GM19035 (cell line): ENCODE results near the gene PSPH.
"Not testable (repeated sequence)": the region's sequence is repeated elsewhere in the genome, so short reads cannot be mapped to it uniquely, and the experiment has no call there.

Source experiments
- ATAC-seq: cut with Tn5 transposase; IDR thresholded peaks from one replicate; pipeline ENCODE4 v1.9.1; 2021; ENCODE audit not compliant: unreplicated experiment

The PSPH gene

DNA sequence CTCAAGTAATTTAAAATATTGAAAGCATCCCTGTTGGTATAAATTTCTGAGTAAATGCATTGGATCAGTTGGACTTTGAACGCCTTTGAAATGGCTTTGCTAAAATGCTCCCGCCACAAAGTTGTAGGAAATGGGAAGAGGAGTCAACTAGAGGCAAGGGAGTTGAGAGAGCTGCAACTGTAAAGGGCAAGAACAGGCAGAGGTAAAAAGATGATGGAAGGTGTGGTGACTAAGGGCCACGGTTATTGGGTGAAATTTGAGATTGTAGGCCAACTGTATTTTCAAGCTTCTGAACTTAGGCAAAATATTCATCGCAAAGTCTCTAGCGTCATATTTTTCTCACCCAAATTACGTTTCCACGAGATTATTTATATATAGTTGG lies 12.2 kb upstream of the PSPH start:
- ATAC-seq, result no peak

DNA sequence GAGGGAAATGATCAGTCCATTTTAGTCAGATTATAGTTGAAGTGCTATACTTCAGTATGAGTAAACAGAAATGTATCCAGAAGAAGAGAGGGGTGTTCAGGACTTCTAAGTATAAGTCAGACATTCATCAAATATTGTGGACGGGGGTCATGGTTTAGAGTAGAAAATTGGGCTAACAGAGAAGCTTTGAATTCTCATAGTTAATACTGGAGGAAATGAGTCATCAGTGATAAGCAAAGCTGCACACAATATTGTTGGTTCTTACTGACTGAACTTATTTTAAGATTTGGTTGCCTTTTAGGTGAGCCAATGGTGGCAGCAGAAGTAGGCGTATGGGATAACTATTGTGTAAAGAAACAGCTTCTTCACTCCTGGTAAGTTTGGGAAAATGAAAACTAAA lies 11.1 kb upstream of the PSPH start:
- ATAC-seq, result no peak

DNA sequence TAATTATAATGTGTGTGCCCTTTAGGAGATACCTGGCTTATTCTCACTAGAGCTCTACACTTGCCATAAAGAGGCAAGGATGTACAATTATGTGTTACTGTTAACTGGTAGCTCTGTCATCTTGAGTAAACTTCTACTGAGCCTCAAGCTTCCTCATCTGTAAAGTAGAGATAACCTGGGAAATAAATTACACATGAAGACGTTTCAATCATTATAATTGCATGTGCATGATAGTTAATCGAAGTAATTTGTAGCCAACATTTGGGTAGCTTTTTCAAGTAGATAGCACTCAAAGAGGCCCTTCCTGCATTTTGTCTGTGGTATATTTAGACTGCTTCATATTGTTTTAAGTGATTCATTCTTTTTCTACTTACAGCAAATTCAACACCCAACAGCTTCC lies 2.7 kb upstream of the PSPH start:
- no peak for ATAC-seq

DNA sequence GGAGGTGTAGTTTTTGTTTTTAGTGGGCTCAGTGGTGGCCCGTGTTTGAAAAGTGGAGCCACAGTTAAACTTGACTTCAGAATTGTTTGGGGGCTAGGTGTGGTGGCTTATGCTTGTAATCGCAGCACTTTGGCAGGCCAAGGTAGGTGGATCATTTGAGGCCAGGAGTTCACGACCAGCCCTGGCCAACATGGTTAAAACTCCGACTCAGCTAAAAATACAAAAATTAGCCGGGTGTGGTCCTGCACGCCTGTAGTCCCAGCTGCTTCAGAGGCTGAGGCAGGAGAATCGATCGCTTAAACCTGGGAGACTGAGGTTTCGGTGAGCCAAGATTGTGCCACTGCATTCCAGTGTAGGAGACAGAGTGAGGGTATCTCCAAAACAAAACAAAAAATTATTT lies 2.1 kb upstream of the PSPH start:
- ATAC-seq, result no peak

DNA sequence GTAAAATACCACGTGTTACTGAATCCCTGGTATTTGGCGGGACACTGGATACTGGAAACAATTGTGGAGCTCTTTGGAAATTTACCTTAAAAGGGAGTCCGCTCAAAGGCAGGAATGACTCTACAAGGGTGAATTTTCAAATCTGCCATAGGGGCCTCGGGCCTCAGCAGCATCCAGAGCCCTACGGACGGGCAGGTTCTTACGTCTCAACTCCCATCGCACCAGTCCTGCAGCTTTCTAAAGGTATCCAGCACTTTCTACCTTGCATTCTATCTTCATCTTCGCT lies 248 bp downstream of the PSPH start:
- ATAC-seq, result no peak

DNA sequence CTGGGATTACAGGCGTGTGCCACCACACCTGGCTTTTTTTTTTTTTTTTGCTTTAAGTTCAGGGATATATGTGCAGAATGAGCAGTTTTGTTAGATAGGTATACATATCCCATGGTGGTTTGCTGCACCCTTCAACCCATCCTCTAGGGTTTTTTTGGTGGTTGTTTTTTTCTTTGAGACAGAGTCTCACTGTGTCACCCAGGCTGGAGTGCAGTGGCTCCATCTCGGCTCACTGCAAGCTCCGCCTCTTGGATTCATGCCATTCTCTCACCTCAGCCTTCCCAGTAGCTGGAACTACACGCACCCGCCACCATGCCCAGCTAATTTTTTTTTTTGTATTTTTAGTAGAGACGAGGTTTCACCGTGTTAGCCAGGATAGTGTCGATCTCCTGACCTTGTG lies 2.5 kb downstream of the PSPH start:
- ATAC-seq, result not testable (repeated sequence)

DNA sequence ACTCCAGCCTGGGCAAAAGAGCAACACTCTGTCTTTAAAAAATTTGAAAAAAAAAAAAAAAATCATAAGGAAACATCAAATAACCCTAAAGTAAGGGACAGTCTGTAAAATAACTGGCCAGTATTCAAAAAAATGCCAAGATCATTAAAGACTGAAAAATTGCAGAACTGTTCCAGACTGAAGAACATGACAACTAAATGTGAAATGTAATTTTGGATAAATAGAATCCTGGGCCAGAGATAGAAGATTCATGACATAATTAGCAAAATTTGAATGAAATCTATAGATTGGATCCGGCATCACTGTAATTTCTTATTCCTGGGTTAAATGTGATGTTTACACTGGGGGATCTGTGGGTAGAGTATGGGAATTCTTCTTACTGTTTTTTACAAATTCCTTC lies 3.0 kb downstream of the PSPH start:
- ATAC-seq, result no peak

DNA sequence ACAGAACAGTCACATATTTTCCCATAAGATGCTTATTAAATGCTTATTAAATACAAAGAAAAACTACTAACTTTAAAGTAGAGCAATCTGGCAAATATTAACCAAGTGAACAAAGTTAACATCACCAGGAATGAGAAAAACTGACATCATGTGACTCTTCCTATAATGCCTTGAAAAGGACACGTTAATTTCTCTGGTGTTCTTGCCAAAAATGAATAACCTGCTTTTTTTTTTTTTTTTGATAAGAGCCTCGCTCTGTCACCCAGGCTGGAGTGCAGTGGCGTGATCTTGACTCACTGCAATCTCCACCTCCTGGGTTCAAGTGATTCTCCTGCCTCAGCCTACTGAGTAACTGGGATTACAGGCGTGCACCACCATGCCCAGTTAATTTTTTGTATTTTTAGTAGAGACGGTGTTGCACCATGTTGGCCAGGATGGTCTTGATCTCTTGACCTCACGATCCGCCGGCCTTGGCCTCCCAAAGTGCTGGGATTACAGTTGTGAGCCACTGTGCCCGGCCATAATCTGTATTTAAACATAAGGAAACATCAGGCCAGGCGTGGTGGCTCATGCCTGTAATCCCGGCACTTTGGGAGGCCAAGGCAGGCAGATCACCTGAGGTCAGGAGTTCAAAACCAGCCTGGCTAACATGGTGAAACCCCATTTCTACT lies 3.7 kb downstream of the PSPH start:
- ATAC-seq, result not testable (repeated sequence)

DNA sequence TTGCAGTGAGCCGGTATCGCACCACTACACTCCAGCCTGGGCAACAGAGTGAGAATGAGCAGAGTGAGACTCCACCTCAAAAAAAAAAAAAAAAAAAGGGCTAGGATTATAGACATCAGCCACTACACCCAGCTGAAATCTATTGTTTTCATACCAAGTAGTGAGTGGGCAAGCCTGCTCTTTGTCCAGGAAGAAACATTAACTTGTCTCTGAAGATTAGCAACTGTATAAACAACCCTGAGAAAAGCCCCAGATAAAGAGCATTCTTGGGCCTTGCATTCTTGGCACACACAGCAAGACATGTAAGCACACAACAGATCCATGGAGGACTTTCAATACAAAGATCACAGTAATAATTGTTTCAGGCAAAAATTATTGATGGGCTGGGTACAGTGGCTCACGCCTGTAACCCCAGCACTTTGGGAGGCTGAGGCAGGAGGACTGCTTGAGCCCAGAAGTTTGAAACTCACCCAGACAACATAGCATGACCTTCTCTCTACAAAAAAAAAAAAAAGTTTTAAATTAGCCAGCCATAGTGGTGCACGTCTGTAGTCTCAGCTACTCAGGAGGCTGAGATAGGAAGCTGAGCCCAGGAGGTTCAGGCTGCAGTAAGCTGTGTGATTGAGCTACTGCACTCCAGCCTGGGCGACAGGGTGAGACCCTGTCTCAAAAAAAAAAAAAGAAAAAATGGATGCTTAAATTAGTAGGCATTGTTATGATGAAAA lies 4.4 kb downstream of the PSPH start:
- no peak for ATAC-seq

DNA sequence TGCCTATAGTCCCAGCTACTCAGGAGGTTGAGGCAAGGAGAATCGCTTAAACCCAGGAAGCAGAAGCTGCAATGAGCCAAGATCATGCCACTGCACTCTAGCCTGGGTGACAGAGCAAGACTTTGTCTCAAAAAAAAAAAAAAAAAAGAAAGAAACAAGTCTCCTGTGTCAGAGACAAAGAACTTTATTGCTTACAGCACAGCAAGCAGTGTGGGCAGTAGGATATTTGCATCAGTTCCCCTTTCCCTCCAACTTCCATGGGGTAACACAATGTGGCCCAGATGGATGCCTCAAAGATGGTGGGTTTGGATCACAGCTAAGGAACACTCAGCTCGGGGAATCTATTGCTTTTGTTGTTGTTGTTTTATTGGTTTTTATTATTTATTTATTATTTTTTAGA lies 5.5 kb downstream of the PSPH start:
- ATAC-seq, result not testable (repeated sequence)

DNA sequence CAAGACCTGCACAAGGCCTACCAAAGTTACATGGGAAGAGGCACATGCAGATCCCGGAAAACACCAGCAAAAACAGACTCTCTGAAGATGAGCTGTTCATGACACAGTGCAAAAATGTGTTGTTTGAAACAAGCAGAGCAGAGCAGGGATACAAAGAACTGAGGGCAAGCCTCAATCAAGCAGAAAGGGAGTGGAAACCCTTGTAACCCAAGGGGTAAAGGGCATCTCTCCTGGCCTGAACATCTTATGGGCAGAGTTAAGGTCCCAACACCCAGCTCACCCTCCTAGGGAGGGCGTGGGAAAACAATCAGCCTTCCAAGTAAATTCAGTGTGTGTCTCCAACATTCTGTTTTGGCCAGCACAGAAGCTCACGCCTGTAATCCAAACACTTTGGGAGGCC lies 10.5 kb downstream of the PSPH start:
- ATAC-seq, result no peak

DNA sequence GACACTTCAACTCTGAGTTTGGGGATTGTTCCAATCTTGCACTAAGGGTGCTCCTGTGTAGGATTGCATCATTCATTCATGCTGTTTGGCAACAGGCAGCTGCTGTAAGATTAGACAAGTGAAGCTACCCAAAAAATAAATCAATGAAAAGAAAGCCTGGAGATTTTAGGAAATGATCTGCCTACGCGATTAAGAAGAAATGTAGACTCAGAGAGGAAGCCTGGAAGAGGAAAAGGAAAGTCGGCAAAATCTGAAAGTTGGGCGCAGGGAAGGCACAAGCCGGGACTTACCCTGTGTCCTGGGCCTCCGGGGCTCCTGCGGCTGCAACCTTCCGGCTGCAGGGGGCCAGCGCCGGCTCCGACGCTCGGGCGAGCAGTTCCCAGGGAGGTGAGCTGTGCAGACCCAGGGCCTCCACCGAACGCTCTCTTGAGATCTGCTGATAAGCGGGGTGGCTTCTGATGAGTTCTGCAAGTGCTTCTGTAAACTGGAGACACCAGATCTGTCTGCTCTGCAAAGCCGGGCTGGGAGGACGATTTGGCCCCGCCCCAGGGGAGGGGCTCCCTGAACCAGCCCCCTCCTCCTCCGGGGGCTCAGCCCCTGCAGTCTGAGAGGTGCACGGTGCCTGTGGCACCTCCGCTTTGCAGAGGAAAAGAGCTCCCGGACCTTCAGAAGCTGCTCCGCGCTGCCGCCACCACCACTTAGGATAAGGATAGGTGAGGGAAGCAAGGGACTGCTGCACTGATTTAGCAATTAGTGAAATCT lies 17.4 kb downstream of the PSPH start:
- ATAC-seq, result peak; percentile 95

DNA sequence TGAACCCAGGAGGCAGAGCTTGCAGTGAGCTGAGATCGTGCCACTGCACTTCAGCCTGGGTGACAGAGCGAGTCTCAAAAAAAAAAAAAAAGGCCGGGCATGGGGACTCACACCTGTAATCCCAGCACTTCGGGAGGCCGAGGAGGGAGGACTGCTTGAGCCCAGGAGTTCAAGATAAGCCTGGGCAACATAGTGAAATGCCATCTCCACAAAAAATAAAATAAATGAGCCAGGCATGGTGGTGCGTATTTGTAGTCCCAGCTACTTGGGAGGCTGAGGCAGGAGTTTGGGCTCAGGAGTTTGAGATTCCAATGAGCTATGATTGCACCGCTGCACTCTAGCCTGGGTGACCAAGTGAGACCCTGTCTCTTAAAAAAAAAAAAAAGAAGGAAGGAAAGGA lies 18.7 kb downstream of the PSPH start:
- not testable (repeated sequence) for ATAC-seq

DNA sequence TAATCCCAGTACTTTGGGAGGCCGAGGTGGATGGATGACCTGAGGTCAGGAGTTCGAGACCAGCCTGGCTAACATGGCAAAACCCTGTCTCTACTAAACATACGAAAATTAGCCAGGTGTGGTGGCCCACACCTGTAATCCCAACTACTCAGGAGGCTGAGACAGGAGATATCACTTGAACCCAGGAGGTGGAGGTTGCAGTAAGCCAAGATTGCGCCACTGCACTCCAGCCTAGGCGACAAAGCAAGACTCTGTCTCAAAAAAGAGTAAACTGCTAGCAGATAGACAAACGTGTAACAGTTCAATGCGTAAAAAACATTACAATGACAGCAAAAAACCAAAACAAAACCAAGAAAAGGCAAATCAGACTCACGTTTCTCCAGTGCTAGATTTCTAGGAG lies 19.7 kb downstream of the PSPH start:
- ATAC-seq, result not testable (repeated sequence)

DNA sequence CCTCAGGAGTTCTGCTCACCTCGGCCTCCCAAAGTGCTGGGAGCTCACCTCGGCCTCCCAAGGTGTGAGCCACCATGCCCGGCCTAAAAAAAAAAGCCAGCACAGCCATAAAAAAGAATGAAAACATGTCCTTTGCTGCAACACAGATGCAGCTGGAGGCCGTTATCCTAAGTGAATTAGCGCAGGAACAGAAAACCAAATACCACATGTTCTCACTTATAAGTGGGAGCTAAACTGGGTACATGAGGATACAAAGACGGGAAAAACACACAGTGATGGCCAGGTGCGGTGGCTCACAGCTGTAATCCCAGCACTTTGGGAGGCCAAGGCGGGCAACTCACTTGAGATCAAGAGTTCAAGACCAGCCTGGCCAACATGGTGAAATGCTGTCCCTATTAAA lies 20.9 kb downstream of the PSPH start:
- no peak for ATAC-seq

DNA sequence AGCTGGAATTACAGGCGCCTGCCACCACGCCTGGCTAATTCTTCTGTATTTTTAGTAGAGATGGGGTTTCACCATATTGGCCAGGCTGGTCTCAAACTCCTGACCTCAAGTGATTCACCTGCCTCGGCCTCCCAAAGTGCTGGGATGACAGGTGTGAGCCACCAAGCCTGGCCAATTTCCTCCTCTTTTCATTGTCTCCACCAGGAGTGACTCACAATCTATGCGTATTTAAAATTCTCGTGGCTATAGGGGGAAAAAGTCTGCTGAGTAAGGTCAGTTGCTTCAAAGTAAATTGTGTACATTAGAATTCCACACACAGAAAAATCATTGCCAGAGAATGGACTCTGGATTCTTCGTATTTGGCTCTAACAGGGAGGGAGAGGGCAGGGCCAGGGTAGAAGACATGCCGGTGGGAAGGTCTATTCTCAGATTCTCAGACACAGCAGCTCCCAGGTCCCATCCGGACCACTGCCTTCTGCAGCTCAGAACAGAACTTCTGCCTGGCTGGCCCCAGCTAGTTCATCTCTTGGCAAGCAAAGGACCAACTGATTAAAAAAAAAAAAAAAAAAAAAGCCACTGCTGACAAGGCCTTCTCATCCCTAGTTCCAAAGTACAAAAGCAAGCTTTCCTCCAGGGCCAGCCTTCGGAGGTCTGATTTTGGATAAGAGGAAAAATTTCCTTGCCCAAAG lies 22.2 kb downstream of the PSPH start:
- ATAC-seq, result no peak

DNA sequence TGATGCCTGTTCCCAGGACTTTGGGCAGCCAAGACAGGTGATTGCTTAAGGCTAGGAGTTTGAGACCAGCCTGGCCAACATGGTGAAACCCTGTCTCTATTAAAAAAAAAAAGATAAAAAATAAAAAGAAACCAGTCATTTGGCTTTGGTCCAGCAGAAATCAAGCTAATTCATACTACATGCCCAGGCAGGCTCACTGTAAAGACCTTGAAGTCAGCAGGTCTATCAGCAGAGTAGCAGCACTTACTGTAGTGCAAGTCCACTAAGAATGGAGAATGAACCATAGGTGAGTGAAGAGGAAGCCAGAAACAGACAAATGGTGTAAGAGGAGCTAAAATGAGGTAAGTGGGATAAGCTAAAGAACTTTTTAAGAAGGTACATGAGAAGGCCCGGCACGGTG lies 24.7 kb downstream of the PSPH start:
- no peak for ATAC-seq

DNA sequence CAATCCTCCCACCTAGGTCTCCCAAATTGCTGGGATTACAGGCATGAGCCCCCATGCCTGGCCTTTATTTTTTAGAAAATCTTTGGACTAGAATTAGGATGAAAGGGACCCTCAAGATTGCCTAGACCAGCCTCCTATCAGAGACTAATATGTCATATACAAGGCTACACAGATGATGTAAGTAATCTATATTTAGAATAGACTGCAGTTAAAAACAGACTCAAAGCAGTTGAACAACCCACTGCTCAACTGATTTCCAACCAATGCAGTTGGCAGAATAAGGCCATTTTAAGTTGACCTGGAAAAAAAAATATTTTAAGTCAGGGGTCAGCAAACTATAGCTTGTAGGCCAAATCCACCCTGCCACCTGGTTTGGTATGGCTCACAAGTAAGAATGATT lies 27.7 kb downstream of the PSPH start:
- ATAC-seq, result no peak

DNA sequence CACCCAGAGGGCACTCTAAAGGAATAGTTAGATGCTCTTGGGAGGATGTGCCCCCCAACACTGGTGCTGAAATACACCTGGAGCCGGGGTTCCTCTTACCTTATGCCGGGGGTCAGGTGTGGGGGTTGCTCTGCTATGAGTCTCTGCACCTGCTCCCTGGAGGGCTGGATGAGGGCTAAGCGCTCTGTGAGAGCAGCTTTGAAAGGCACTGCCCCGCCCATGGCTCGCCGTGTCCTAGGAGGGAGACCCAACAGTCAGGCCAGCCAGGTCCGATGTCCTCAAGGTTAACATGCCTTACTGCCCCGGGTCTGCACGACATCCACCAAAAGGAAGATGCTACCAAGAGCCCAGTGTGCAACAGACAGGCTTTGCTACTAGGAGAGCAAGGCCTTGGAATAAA lies 31.7 kb downstream of the PSPH start:
- no peak for ATAC-seq

DNA sequence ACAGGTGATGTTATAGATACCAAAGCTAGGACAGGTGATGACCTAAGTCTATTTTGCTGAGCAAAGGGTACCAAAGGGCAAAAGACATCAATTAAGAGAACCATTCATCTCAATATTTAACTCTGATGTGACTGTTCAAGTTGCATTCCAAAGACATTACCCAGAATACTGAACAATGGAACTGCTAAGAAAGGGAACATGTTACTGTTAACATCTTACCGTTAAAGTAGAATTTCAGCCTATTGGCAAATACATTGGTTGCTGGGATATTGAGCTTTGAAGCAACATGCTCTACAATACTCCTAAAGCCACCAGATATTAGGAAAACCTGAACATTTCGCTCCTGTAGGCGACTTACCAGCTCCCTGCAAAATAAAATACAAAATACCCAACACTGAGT lies 34.2 kb downstream of the PSPH start:
- ATAC-seq, result not testable (repeated sequence)

DNA sequence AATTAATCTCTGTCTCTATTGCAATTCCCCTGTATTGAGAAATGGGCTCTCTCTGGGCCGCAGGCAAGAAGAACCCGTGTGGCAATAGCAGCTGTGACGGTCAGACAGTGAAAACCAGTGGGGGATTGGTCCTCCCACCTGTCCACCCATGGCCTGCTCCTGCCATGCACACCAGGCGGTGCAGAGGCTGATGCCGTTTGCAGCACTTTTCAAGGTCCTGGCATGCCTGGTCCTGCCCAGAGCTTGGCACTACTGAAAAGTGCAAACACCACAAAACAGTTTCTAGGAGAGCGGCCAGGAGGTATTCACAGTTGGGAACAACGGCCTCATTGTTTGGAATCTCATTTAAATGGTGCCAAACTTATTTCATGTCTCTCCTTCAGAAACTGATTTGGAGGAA lies 41.5 kb downstream of the PSPH start:
- ATAC-seq, result no peak

DNA sequence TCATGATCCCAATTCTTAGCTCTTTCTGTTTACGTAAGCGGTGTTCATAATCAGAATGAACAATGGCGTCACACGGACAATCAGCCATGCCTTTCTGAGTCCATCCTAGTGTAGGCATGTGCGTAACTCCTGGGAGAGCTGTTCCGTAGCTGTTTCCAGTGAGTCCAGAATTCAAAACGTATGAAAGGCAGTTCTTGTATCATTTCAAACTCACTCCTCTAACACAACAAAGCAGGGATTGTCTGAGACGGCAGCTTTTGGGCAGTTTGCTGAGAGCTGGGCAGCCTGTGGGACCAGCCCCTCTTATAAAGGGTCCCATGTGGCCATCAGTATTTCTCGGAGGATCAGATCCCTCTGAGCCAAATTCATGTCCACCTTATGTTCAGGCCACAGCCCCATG lies 43.4 kb downstream of the PSPH start:
- no peak for ATAC-seq
